ENCODE results near the gene DHRS3. TPM values are rescaled to one million over a fixed set of nuclear protein-coding genes. Genes with fewer than 3 reads are reported as not detected.

Gene DHRS3
- total RNA-seq, 1 donor from 2014 or later: 31.9 TPM

DNA sequence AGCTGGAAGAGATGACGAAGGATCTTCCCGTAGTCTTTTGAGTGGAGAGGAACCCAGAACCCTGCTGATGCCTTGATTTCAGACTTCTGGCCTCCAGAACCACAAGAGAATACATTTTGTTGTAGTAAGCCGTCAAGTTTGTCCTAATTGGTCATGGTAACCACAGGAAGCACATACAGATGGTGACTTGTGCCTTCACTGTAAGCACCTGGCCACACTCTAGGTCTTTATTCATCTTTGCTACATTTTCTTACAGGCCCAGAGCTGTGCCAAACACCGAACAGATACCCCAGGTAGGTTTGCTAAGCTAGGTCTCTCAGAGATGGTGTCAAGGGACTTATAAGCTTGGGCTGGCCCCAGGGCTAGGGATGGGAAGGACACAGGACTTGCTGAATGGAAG is 4.8 kb downstream of the DHRS3 start:
- TF ChIP-seq, protein P1, sequence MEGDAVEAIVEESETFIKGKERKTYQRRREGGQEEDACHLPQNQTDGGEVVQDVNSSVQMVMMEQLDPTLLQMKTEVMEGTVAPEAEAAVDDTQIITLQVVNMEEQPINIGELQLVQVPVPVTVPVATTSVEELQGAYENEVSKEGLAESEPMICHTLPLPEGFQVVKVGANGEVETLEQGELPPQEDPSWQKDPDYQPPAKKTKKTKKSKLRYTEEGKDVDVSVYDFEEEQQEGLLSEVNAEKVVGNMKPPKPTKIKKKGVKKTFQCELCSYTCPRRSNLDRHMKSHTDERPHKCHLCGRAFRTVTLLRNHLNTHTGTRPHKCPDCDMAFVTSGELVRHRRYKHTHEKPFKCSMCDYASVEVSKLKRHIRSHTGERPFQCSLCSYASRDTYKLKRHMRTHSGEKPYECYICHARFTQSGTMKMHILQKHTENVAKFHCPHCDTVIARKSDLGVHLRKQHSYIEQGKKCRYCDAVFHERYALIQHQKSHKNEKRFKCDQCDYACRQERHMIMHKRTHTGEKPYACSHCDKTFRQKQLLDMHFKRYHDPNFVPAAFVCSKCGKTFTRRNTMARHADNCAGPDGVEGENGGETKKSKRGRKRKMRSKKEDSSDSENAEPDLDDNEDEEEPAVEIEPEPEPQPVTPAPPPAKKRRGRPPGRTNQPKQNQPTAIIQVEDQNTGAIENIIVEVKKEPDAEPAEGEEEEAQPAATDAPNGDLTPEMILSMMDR (IDR thresholded peaks at IDR 0.05): no peak
- DNase-seq (ENCODE audit: low spot score): no peak
- Mint-ChIP-seq H3K9me3 (ENCODE audit: low read depth) (no peaks in the 10 kb centered on the region), H3K36me3 (ENCODE audit: low read depth) (peaks cover 19% of the 10 kb centered on the region), H3K27ac (ENCODE audit: unreplicated experiment) (no peak overlapping the region), H3K27me3 (ENCODE audit: low read depth) (peaks cover 5% of the 10 kb centered on the region), H3K4me3 (ENCODE audit: unreplicated experiment) (no peak overlapping the region), H3K4me1 (ENCODE audit: low read depth) (peaks cover 36% of the 10 kb centered on the region)

DNA sequence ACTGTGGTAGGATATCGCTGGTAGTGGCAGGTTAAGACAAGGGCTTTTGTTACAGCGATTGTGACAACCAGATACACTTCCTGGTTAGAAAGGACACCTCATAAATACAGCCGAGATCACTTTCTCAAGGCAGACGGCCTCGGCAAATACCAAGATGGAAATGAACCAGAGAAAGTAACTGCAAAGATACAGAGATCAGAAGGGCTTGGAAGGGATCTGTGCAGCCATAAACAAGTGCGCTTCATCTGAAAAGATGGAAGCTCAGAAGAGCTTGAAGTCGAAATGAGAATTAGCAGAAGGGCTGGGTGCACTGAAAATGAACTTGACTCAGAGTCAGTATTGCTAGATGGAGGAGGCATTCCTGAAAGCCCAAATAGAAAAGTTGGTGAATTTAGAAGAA is 7.1 kb downstream of the DHRS3 start:
- Mint-ChIP-seq H3K36me3 (ENCODE audit: low read depth) (peaks cover 19% of the 10 kb centered on the region), H3K27me3 (ENCODE audit: low read depth) (peaks cover 5% of the 10 kb centered on the region), H3K9me3 (ENCODE audit: low read depth) (no peaks in the 10 kb centered on the region), H3K27ac (ENCODE audit: unreplicated experiment) (no peak overlapping the region), H3K4me3 (ENCODE audit: unreplicated experiment) (no peak overlapping the region), H3K4me1 (ENCODE audit: low read depth) (peaks cover 17% of the 10 kb centered on the region)
- TF ChIP-seq, protein P1 (IDR thresholded peaks at IDR 0.05): no peak
- DNase-seq (ENCODE audit: low spot score): no peak

DNA sequence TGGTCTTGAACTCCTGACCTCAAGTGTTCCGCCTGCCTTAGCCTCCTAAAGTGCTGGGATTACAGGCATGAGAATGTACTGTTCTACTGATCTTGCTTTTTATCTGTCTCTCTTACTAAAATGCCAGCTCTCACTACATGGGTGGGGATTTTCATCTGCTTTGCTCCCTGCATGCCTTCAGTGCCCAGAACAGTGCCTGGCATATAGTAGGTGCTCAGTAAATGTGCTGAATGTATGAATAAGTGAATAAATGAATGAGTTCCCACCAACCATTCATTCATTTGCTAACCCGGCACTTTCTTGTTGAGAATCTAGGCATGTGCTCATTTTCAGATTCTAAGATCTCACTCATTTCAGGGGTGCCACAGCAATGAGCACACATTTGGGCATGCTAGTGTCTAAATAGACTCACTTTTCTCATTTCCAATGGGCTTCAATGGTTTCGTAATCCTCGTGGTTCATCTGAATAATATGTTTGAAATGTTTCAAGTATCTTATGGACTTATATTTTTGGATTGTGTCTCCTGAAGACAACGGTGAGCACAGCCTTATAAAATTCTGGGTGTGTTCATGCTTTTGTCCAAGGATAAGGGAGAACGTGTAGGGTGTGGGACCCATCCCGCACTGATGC is 7.6 kb downstream of the DHRS3 start:
- H3K4me3 Mint-ChIP-seq (ENCODE audit: unreplicated experiment): no peak overlapping the region

DNA sequence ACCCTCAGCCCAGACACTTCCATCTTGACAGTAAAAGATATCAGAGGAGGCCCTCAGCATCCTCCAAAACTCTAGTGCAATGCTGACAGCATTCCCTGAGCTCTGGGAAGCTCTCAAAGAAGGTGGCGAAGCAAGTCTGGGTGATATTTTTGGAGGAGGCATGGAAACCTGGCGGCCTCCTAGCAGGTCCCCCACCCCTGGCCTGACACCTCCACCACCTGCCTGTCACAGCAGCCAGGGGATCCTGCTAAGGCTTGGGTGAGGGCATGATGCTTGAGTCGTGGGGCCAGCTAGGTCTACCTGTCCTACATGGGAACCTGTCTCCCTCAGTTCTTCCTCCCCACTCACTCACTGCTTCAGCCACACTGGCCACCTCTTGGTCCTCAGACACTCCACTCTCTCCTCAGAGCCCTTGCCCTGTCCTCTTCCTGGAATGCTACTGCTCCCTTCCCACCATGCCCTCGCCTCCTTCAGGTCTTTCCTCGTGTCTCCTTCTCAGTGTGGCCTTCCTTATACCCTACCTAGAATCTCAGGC is 8.5 kb downstream of the DHRS3 start:
- DNase-seq (ENCODE audit: low spot score): no peak
- H3K27ac Mint-ChIP-seq (ENCODE audit: unreplicated experiment): no peak overlapping the region
- H3K4me1 Mint-ChIP-seq (ENCODE audit: low read depth): peaks cover 5% of the 10 kb centered on the region
- H3K9me3 Mint-ChIP-seq (ENCODE audit: low read depth): no peaks in the 10 kb centered on the region
- H3K36me3 Mint-ChIP-seq (ENCODE audit: low read depth): peaks cover 19% of the 10 kb centered on the region
- H3K27me3 Mint-ChIP-seq (ENCODE audit: low read depth): peaks cover 5% of the 10 kb centered on the region
- no peak overlapping the region for H3K4me3 Mint-ChIP-seq (ENCODE audit: unreplicated experiment)
- TF ChIP-seq, protein P1 (IDR thresholded peaks at IDR 0.05): no peak

More for the DNA sequence above, 7.6 kb downstream of the DHRS3 start:
- H3K27me3 Mint-ChIP-seq (ENCODE audit: low read depth): peaks cover 5% of the 10 kb centered on the region
- peaks cover 12% of the 10 kb centered on the region for H3K4me1 Mint-ChIP-seq (ENCODE audit: low read depth)
- TF ChIP-seq, protein P1 (IDR thresholded peaks at IDR 0.05): no peak
- no peak for DNase-seq (ENCODE audit: low spot score)
- no peak overlapping the region for H3K27ac Mint-ChIP-seq (ENCODE audit: unreplicated experiment)
- H3K36me3 Mint-ChIP-seq (ENCODE audit: low read depth): peaks cover 19% of the 10 kb centered on the region
- no peaks in the 10 kb centered on the region for H3K9me3 Mint-ChIP-seq (ENCODE audit: low read depth)

DNA sequence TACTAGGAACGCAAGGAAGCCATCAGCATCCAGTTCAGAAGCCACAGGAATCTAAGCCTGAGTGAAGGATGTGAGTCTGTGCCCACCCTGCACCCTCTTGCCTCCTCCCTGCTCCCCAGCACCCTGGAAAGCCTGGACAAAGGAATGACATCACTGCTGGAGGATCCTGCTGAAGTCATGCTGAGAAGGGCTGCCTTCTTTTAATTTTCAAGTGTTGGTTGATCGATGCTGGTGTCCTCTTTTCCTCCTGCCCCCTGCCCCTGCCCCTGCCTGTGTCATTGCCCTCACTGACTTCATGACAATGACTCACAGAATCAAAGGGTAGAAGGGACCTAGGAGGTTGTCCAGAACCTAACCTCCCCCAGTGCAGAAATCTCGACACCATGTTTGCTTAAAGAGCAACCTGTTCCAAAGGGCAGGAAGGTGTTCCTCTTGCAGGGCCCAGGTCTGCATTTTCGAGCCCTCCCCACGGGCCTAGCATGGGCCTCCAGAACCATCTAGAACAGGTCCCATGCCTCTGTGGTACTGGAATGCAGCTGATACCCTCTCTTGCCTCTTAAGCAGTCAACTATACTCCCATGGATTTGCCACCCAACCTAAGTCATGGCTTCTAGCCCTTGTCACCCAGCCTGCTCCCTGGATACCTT is 9.6 kb downstream of the DHRS3 start:
- H3K9me3 Mint-ChIP-seq (ENCODE audit: low read depth): no peaks in the 10 kb centered on the region
- H3K27ac Mint-ChIP-seq (ENCODE audit: unreplicated experiment): no peak overlapping the region
- H3K4me1 Mint-ChIP-seq (ENCODE audit: low read depth): peaks cover 8% of the 10 kb centered on the region
- no peak overlapping the region for H3K4me3 Mint-ChIP-seq (ENCODE audit: unreplicated experiment)
- peaks cover 5% of the 10 kb centered on the region for H3K27me3 Mint-ChIP-seq (ENCODE audit: low read depth)
- peaks cover 21% of the 10 kb centered on the region for H3K36me3 Mint-ChIP-seq (ENCODE audit: low read depth)
- DNase-seq (ENCODE audit: low spot score): no peak
- TF ChIP-seq, protein P1 (IDR thresholded peaks at IDR 0.05): no peak

All from chondrocyte (in vitro differentiated cells).